Activated T-cell treated with anti-CD3 and anti-CD28 coated beads for 4 hours (primary cell): Measurements from ENCODE around the gene TKFC.

Experiments
- DNase-seq: peaks from one replicate; pipeline ENCODE4 v3.0.0-alpha.2; 2020

The TKFC gene

GRCh38 chr11:61332797-61333549 lies at the start of gene TKFC, which contains the start of gene DDB1:
Gene TKFC (plus strand): TSS chr11:61333228. CDS start chr11:61334729, 1,501 bp downstream.
Gene DDB1 (minus strand): TSS chr11:61333105. CDS start chr11:61332968, 137 bp downstream.
- peak; percentile 93 for DNase-seq

- DNase-seq, result no peak
Observed at GRCh38 chr11:61283613-61284012, 49.4 kb upstream of the TKFC start.

DNA sequence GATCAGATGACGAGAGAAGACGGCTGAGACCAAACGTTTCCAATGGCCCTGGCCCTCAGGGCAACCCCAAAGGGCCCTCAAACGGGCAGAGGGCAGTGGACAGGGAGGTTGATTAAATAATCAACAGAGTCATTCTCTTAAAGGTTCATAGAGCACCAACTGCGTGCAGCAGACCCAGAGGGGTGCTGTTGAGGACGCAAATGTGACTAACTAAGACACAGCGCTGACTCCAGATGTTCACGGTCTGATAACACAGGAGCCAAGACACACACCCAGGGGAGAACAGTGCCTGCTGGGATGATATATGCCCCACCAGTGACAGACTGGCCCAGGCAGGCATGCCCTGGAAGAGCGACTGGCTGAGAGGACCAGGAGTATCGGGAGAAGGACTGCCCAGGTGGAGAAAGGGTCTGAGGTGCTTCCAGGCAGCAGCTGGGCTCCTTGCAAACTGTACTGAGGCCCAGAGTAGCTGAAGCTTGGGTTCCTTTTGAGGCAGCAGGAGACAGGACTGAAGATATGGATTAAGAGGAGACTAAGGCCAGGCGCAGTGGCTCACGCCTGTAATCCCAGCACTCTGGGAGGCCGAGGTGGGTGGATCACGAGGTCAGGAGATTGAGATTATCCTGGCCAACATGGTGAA lies 45.6 kb upstream of the TKFC start:
- no peak for DNase-seq

DNA sequence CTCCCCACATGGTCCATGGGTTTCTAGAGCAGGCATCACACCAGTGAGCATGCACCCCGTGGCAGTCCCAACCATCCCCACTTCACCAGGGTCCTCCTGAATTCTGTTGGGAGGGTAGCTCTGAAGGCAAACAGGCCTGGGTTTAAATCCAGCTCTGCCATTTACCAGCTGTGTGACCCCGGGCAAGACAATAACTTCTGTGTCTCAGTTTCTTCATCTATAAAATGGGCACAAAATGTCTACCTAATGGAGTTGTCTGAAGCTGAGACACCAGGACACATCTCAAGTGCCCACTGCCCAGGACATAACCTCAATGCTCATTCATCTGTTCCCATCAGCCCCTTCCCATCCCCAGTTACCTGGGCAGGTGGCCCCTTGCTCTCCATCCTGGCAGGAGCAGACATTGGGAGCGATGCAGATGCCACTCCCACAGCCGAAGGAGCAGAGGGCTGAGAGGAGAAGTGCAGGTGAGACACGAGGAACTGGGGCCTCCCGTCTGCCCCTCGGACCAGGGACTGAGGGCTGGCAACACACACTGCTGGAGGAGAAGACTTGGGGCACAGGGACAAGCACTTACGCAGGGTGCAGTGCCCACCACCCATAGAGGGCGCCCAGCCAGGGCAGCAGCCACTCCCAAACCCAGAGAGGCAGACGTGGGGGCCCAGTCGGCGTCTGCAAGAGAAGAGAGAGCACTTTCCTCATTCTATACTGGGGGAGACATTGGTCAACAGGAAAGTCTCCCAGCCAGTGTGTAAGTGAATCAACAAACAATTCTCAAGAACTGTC lies 41.9 kb upstream of the TKFC start:
- no peak for DNase-seq

DNA sequence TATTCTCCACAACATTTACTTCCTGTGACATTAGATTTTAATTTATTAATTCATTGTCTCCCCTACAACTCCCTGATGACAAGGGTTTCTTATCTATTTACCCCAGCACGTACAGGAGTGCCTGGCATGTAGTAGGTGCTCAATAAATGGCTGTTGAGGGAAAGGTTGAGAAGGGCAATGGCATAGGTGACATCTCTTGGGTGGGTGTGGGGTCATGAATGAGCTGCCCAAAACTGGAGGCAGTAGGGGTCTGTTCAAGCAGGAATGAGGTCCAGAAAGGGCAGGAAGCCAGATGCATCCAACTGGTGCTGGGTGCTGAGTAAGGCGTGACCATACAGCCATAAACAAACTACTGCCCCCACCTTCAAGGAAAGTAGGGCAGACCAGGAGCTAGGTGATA lies 40.7 kb upstream of the TKFC start:
- no peak for DNase-seq

DNA sequence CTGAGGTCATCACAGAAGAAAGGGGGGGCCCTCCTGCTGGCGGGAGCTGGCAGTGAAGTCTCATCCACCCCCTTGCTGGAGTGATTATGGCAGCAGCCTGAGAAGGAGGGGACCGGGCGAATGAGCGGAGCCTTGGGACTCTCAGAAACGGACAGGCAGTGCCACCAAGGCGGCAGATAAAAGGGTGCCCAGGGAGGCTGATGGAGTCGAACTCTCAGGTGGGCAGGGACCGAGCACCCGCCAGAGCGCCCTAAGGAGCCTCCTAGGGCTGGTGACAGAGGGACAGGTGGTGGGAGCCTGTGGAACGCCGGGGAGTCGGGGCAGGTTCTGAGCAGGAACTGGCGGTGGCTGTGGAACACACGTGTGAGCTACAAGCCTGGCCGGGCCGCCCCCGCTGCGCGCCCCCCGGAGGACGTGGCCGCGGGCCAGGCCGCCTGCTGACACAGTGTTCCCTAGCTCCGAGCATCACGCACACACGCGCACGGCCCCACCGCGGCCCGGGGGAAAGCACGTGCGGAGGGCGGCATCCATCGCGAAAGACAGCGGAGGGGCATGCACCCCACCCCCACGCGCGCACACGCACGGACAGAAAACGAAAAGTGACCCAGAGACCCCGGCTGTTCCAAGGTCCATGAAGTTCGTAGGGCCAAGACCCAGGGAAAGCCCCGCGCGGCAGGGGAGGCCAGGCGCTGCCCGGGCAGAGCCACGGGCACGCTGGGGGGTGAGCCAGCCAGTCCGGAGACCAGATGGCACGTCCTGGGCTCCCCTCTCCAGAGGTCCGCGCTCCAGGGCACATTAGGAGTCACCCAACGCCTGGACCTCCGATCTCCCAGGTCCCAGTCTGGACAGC lies 38.9 kb upstream of the TKFC start:
- DNase-seq, result peak; percentile 44

DNA sequence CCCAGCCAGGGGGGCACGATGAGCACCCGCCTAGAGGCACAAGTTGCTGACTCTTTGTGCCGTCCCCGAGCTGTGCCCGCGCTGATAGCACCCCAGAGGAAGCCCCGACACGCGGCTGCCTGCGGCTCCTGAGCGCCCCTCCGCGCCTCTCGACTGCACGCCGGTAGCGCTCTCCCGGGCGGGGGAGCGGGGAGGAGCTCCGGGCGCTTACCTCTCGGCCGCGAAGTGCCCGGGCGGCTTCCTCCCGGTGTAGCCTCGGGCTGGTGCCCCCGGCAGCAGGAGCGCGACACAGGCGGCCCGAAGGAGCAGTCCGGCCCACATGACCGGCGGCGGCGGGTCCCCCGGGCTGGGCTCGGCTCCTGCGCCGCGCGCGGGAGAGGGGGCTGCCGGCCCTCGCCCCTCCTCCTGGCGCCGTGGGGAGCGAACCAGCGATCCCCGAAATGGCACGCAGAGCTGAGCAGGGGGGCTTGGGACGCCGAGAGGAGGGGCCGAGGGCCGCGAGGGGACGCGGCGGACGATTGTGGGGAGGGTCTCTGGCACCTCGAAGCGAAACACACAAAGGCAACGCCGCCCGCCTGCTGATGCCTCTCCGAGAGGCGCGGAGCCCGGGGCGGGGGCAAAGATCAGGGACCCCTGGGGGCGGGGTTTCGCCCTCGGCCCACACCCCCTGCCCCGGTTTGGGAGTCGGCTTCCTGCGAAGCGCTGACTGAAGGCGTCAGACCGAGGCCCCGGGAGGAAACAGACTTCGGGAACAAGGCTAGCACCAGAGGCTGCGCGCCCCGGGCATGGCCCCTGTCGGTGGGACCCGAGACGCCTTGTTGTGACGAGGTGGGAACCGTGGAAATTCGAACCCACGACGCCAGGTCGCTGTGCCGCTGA lies 38.1 kb upstream of the TKFC start, which contains the start of gene VWCE:
VWCE (minus strand) TSS at position 600 of the 879 bp plus-strand sequence; CDS start at position 321, 279 bp downstream.
- peak; percentile 57 for DNase-seq

DNA sequence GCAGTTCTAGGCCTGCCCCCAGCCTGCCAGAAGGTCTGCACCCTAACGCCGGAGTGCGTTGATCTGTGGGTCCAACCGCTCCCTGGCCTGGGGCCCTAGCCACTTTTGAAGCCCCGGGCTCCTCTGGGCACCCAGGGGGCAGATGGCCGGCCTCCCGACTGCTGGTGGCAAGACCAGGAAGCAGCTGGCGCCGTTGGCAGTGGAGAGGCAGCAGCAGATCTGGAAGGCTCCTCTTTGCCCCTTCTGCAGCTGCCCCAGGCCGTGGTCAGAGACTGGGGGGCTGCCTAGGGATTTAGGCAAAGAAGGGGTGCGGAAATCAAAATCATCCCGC lies 37.5 kb upstream of the TKFC start:
- no peak for DNase-seq

- DNase-seq, result no peak
Observed at GRCh38 chr11:61297341-61297740, 35.7 kb upstream of the TKFC start.

DNA sequence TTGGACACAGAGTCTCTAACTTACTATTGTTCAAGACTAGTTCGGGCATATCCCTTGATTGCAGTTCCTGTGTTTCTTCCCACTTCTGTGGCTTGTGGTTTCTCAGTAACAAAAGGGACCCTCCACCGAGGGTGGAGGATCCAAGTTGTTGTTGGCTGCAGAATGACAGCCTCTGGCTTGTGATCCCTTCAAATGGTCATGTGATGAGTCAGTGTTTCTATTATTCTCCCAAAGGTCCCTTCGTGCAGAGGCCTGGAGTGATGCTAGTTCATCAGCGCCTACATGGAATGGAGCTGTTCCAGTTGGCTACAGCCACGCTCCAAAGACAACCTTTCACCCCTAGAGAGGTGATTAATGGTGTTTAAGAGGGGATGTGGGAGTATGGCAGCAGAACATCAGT lies 35.3 kb upstream of the TKFC start:
- DNase-seq, result no peak

DNA sequence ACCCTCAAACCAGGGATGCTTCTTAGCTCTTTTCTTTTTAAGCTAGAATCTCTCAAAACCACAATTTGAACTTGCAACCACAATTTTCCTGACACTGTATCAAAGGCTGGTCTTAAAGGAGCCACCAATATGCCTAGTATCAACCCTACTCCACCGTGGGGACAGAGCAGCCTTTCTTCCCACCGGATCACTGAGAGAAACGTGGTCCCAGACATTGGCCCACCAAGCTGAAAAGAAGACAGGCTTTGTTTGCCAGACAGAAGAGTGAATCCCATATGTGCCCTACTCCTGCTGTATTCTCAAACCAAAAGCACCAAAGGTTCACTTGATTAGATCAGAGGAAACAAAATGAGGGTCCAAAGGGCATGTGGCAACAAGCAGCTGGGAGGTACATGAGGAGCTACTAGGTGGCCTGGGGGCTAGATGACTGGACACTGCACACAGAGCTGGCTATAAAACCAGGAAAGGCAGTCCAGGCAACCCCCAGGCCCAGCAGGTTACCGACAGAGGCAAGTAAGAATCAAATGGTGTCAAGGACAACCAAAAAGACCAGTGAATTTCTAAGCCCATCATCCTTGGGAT lies 34.3 kb upstream of the TKFC start:
- DNase-seq, result no peak

- DNase-seq, result no peak
Observed at GRCh38 chr11:61302550-61302949, 30.5 kb upstream of the TKFC start.

- DNase-seq, result no peak
Observed at GRCh38 chr11:61303725-61304124, 29.3 kb upstream of the TKFC start.

- no peak for DNase-seq
Observed at GRCh38 chr11:61305417-61305816, 27.6 kb upstream of the TKFC start.

- DNase-seq, result no peak
Observed at GRCh38 chr11:61306221-61306620, 26.8 kb upstream of the TKFC start.

- DNase-seq, result no peak
Observed at GRCh38 chr11:61307354-61307753, 25.7 kb upstream of the TKFC start.

- DNase-seq, result no peak
Observed at GRCh38 chr11:61309141-61309540, 23.9 kb upstream of the TKFC start.

GRCh38 chr11:61309739-61310138 lies 23.3 kb upstream of the TKFC start:
- DNase-seq, result no peak

- DNase-seq, result no peak
Observed at GRCh38 chr11:61310749-61311148, 22.3 kb upstream of the TKFC start.

- no peak for DNase-seq
Observed at GRCh38 chr11:61315260-61315659, 17.8 kb upstream of the TKFC start.
